Measurements from ENCODE around the gene DAB2IP. TPM values are rescaled to one million over a fixed set of nuclear protein-coding genes. Genes with fewer than 3 reads are reported as not detected.
A peak's percentile ranks its signal among the peaks of the same experiment; 100 is the strongest.

DAB2IP gene
- polyA plus RNA-seq, 1 donor from 2014 or later = 17.3 TPM

- H3K36me3 ChIP-seq (ENCODE audit: insufficient read depth, low read length) = no peaks in the 10 kb centered on the region
- no peaks in the 10 kb centered on the region for H4K20me1 ChIP-seq (ENCODE audit: insufficient read depth)
- no peak overlapping the region for H2AFZ ChIP-seq (ENCODE audit: low read depth, low read length)
- no peaks in the 10 kb centered on the region for H3F3A ChIP-seq (ENCODE audit: insufficient read depth, low read length, poor library complexity, severe bottlenecking)
- H3K79me2 ChIP-seq (replicated peaks; ENCODE audit: insufficient read depth, low read length) = peaks cover 15% of the 10 kb centered on the region
- H3K9ac ChIP-seq (ENCODE audit: low read length) = no peak overlapping the region
- no peak overlapping the region for H3K4me2 ChIP-seq (ENCODE audit: low read length)
- H3K27me3 ChIP-seq (ENCODE audit: insufficient read depth, low read depth, low read length) = no peaks in the 10 kb centered on the region
- no peak overlapping the region for H3K27ac ChIP-seq (ENCODE audit: low read length)
- no peaks in the 10 kb centered on the region for H3K9me2 ChIP-seq (ENCODE audit: insufficient read depth, low read length)
- H3K9me3 ChIP-seq (ENCODE audit: low read length) = peaks cover 4% of the 10 kb centered on the region
- TF ChIP-seq POLR2AphosphoS5 (IDR thresholded peaks at IDR 0.05) (no peak), RAD21 (conservative IDR thresholded peaks at IDR 0.05) (no peak), SMC3 (conservative IDR thresholded peaks at IDR 0.05; ENCODE audit: poor library complexity) (no peak)
- H3K4me3 ChIP-seq (ENCODE audit: low read length) = no peak overlapping the region
Observed at GRCh38 chr9:121781701-121782464, 130.4 kb downstream of the DAB2IP start.

GRCh38 chr9:121782514-121783110 lies 131.2 kb downstream of the DAB2IP start:
- TF ChIP-seq TAF1 (IDR thresholded peaks at IDR 0.05; ENCODE audit: low read depth) (no peak), REST (IDR thresholded peaks at IDR 0.05; ENCODE audit: borderline replicate concordance) (no peak), POLR2AphosphoS5 (IDR thresholded peaks at IDR 0.05) (no peak), CTCF (IDR thresholded peaks at IDR 0.05; ENCODE audit: poor library complexity, severe bottlenecking) (no peak), MXI1 (conservative IDR thresholded peaks at IDR 0.05; ENCODE audit: poor library complexity, severe bottlenecking) (no peak), SMC3 (conservative IDR thresholded peaks at IDR 0.05; ENCODE audit: poor library complexity) (no peak)
- Histone ChIP-seq H3K27me3 (ENCODE audit: insufficient read depth, low read depth, low read length) (no peaks in the 10 kb centered on the region), H3K9me2 (ENCODE audit: insufficient read depth, low read length) (no peaks in the 10 kb centered on the region), H3K4me3 (ENCODE audit: low read length) (no peak overlapping the region), H4K20me1 (ENCODE audit: insufficient read depth) (no peaks in the 10 kb centered on the region), H3K9me3 (ENCODE audit: low read length) (peaks cover 4% of the 10 kb centered on the region), H3K4me2 (ENCODE audit: low read length) (no peak overlapping the region), H3K79me2 (replicated peaks; ENCODE audit: insufficient read depth, low read length) (peaks cover 15% of the 10 kb centered on the region), H2AFZ (ENCODE audit: low read depth, low read length) (no peak overlapping the region), H3K36me3 (ENCODE audit: insufficient read depth, low read length) (no peaks in the 10 kb centered on the region), H3F3A (ENCODE audit: insufficient read depth, low read length, poor library complexity, severe bottlenecking) (no peaks in the 10 kb centered on the region), H3K9ac (ENCODE audit: low read length) (no peak overlapping the region), H3K27ac (ENCODE audit: low read length) (no peak overlapping the region)

- Histone ChIP-seq H3K79me2 (replicated peaks; ENCODE audit: insufficient read depth, low read length) (peaks cover 12% of the 10 kb centered on the region), H3K9me3 (ENCODE audit: low read length) (peaks cover 4% of the 10 kb centered on the region), H3K27me3 (ENCODE audit: insufficient read depth, low read depth, low read length) (no peaks in the 10 kb centered on the region), H2AFZ (ENCODE audit: low read depth, low read length) (no peak overlapping the region), H3K27ac (ENCODE audit: low read length) (peak overlapping the region; percentile 28), H3K9me2 (ENCODE audit: insufficient read depth, low read length) (no peaks in the 10 kb centered on the region), H3K9ac (ENCODE audit: low read length) (no peak overlapping the region), H3K36me3 (ENCODE audit: insufficient read depth, low read length) (no peaks in the 10 kb centered on the region), H3K4me3 (ENCODE audit: low read length) (no peak overlapping the region), H3K4me2 (ENCODE audit: low read length) (no peak overlapping the region), H4K20me1 (ENCODE audit: insufficient read depth) (no peaks in the 10 kb centered on the region), H3F3A (ENCODE audit: insufficient read depth, low read length, poor library complexity, severe bottlenecking) (no peaks in the 10 kb centered on the region)
- TF ChIP-seq REST (IDR thresholded peaks at IDR 0.05; ENCODE audit: borderline replicate concordance) = no peak
- no peak for TF ChIP-seq RAD21 (conservative IDR thresholded peaks at IDR 0.05)
- no peak for TF ChIP-seq CTCF (IDR thresholded peaks at IDR 0.05; ENCODE audit: poor library complexity, severe bottlenecking)
- TF ChIP-seq EP300 (conservative IDR thresholded peaks at IDR 0.05; ENCODE audit: poor library complexity, severe bottlenecking) = no peak
- TF ChIP-seq EZH2 (IDR thresholded peaks at IDR 0.05; ENCODE audit: borderline replicate concordance, insufficient read depth, low read length, poor library complexity, severe bottlenecking) = no peak
- no peak for TF ChIP-seq MXI1 (conservative IDR thresholded peaks at IDR 0.05; ENCODE audit: poor library complexity, severe bottlenecking)
- TF ChIP-seq SMC3 (conservative IDR thresholded peaks at IDR 0.05; ENCODE audit: poor library complexity) = no peak
Observed at GRCh38 chr9:121783111-121783510, 131.7 kb downstream of the DAB2IP start.

Data from neural cell (in vitro differentiated cells).